ENCODE results near the gene ARID1B.

Gene ARID1B

DNA sequence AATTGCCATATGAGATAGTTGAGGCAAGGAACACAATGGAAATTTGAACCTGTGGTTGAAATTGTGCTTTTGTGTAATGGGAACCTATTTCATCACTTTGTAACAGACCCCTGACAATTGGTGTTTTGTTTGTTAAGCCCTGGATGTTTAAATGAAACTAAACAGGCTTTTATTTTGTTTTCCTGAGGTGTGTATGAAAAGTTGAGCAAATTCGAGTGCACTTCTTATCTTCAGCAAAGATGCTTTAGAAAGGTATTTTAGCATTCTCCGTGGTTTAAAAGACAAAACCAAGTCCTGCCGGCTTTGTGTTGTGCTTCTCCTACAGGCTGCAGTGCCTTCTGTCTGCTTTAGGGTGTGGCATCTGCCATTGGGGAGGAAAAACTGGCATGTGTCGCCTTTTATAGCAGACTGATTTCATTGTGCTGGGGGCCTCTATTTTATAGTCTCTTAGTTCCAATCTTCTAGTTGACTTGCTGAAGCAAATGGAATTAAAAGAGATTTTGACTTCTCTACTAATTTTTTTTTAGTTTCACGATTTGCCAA is 2.2 kb upstream of the ARID1B start:
- DNase-seq = peak; percentile 83

DNA sequence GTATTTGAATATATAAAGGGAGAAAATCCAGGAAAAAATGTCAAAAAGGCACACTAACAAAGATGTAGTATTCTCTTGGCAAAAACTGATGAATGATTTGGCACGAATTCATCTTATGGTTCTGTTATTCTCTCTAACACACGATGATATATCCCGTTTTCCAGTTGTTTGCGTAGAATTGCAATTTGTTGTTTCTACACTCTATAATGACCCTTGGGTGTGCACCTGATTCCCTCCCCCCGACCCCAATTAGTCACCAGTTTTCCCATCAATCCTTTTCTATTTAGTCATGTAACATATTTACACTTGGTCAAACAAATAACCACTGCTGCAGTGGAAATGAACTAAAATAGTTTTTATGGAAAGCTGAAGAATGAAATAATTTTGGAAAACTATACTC is 1.5 kb upstream of the ARID1B start:
- no peak for DNase-seq

DNA sequence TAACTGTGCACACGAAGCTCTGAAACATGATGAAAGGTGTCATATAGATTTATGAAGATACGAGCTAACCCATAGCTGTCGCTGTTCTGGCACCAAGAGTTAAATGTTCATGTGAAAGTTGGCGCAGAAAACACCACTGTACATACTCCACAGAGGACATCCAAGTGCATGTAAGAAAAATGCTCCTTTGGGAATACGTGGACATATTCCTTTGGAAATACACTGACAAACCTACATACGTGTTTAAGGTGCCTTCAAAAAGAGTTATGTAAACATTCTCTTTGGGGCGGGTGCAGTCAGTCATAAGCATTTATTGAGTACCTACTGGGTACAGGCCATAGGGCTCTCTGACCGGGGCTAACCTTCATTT is 723 bp upstream of the ARID1B start:
- peak; percentile 66 for DNase-seq

DNA sequence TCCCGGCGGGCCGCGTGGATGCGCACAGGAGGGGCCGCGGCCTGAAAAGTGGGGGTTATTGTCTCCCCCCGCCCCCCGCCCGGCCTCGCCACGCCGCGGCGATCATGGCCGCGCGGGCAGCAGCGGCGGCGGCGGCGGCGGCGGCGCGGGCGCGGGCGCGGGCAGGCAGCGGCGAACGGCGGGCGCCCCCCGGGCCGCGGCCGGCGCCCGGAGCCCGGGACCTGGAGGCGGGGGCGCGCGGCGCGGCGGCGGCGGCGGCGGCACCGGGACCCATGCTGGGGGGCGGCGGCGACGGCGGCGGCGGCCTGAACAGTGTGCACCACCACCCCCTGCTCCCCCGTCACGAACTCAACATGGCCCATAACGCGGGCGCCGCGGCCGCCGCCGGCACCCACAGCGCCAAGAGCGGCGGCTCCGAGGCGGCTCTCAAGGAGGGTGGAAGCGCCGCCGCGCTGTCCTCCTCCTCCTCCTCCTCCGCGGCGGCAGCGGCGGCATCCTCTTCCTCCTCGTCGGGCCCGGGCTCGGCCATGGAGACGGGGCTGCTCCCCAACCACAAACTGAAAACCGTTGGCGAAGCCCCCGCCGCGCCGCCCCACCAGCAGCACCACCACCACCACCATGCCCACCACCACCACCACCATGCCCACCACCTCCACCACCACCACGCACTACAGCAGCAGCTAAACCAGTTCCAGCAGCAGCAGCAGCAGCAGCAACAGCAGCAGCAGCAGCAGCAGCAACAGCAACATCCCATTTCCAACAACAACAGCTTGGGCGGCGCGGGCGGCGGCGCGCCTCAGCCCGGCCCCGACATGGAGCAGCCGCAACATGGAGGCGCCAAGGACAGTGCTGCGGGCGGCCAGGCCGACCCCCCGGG is 637 bp downstream of the ARID1B start:
- DNase-seq = peak; percentile 88

DNA sequence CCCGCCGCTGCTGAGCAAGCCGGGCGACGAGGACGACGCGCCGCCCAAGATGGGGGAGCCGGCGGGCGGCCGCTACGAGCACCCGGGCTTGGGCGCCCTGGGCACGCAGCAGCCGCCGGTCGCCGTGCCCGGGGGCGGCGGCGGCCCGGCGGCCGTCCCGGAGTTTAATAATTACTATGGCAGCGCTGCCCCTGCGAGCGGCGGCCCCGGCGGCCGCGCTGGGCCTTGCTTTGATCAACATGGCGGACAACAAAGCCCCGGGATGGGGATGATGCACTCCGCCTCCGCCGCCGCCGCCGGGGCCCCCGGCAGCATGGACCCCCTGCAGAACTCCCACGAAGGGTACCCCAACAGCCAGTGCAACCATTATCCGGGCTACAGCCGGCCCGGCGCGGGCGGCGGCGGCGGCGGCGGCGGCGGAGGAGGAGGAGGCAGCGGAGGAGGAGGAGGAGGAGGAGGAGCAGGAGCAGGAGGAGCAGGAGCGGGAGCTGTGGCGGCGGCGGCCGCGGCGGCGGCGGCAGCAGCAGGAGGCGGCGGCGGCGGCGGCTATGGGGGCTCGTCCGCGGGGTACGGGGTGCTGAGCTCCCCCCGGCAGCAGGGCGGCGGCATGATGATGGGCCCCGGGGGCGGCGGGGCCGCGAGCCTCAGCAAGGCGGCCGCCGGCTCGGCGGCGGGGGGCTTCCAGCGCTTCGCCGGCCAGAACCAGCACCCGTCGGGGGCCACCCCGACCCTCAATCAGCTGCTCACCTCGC is 1.5 kb downstream of the ARID1B start:
- DNase-seq = peak; percentile 60

DNA sequence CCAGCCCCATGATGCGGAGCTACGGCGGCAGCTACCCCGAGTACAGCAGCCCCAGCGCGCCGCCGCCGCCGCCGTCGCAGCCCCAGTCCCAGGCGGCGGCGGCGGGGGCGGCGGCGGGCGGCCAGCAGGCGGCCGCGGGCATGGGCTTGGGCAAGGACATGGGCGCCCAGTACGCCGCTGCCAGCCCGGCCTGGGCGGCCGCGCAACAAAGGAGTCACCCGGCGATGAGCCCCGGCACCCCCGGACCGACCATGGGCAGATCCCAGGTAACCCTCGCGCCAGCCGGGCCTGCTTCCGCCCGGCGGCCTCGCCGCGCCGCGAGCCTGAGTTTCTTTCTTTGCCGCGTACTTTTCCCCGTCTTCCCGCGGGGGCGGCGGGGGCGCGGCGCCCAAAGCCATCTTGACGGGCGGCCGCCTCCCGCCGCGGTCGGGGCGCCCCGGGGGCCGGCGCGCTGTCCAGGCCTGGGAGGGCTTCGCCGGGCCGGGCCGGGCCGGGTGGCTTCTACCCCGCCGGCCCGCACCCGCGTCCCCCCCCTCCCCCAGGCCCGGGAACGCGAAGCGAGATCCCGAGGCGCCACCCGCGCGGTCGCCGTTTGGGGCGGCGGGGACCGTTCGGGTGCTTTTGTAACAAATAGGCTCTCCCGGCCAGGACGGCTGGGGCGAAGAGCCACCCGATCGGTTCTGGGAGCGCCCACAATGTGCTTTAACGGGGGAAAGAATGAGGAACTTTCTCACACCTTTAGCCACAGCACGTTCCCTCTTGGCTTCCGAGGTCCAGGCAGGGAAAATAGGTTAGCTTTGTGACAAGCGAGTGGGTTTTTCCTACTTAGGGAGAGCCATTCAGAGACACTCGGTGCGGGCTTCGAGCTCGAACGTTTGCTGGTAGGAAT is 2.3 kb downstream of the ARID1B start:
- DNase-seq = peak; percentile 71

DNA sequence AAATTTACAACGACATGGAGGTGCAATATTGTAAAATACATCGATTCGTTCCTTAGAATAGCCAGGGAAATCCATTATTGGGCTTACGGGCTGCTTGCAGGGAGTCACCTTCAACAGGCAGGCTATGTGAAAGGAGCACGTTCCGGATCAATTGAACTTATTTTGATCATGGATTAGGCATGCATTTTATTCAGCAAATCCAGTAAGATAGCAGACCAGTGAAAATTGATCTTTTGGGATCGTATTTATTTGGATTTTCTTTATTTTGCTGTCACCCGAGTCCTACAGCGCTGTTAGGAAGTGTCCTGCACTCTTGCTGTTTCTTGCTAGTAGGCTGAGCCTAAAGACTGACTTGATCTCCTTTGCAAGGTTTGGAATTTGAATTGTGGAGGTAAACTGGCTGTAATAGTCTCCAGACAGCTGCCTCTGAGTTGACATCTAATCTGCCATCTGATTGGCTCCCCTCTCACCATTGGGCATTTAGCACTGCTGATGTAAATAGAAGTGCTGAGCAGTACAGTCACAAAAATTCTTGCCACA is 3.0 kb downstream of the ARID1B start:
- DNase-seq = peak; percentile 95

DNA sequence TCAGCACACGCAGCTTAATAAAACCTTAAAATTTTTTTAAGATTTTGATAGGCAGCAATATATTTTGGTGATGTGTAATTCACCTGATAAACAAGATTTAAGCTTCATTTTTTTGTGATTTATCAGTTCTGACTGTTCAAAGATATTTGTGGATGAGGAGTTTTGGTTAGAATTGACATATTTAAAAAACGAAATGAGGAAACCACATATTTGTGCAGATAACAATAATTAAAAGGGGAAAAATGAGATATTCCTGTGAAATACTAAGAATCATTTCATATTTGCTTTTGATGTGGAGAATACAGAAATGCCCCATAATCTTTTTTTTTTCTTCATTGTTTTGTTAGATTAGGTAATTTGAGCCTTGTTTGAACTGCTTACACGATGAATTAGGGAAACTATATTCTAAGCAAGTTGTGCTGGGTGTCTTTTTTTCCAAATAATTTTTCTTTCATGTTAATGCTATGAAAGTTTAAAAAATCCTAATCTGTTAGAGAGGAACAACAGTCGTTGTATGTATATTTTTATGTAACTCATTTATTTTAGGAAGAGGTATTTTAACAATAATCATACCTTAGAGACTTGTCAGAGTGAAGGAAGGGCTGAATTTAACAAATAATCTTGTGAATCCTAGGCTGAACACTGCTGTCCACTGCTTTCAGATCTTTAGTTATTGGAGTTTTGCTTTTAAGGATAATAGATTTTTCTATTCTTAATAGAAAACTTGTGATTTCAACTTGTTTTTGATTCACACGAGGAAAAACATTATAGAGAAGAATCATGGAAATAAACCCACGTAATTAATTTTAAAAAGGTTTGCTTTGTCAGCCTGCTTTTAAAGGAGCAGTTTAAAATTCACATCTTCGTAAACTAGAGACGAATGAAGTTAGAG is 4.0 kb downstream of the ARID1B start:
- no peak for DNase-seq

DNA sequence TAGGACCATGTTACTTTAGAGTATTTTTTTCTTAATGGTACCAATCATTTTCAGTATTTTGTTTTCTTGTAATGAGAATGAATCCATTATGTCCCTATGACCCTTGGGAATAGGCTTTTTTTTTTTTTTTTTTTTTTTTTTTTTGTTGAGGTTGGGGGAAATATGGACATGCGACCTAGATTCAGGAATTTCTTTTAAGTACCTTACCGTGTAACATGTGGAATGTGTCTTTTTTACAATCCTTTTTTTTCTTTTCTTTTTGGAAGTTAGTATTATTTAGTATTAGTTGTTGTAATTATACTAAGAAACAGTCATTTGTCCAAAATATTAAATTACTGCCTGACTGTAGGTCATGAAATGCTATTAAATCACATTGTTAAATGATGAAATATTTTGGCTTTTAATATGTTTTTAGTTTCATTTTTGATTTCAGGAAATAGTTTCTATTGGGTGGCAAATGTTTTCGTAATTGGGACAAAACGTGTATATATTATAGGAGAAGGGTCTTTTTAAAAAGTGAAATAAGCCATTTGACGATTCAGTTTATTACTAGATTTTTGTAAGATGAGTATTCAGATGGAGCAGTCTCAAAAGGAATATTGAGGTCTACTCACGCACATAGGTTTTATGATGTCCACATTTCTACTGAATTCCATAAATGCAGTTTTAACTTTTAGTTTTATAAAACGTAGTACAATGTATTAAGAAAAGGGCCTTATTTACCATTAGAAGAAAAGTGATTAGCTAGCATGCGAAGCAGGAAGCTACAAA is 4.9 kb downstream of the ARID1B start:
- no peak for DNase-seq

DNA sequence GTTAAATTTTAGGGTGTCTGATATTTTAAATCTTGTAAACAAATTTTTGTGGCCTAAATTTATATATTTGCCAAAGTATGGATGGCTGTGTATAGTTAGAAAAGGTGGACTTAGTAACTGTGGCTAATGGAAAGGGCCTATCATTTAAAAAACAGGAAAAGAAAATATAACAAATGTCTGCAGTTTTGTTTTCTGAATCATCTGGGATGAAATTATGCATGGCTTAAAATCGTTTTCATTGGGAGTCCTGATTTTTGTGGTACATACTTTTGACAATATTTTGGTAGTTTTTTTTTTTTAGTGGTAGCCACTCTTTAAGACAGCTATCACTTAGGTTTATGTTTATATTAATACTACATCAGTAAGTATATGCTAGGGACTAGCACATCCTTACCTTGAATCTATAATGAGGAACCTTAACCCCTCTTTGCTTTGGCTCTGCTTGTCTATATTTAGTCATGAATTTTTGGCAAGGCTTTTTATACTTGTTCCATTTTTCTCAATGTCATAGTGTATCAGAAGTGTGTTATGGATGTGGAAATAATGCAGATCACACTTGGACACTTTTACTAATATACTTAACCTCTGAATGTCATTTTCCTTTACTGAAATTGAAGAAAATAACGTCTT is 5.6 kb downstream of the ARID1B start:
- no peak for DNase-seq

DNA sequence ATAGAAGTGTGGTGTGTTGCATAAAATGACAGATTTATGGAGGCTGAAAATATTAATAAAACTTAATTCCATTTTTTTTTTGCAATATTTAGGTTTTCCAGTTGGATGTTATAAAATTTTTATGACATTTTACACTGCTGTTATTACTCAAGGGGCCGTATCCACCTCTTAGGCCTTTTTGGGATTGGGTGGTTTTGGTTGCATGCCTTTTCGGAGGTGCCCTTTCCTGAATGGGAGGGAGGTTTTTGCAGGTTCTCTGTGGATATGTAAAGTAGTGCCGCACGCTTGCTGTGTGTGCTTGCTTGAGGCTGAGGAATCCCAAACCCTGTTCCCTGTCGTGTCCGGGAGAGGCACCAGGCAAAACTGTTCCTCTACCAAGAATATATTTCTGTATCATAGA is 6.8 kb downstream of the ARID1B start:
- DNase-seq = no peak

DNA sequence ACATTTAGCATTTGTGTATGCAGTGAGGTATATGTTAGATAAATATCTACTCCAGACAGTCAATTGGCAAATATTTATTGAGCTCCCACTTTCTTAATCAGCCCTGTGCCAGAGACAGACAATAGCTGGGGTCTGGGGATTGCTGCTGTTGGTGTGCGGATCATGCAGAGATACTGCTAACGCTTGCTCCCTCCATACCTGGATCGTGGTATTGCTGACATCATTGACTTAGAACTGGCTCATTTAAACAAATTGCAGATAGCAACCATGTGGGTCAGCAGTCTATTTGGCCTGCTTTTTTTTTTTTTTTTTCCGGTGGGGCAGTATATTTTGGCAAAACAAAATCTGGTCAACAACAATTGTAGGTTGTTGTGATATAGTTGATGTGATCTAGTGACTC is 9.5 kb downstream of the ARID1B start:
- no peak for DNase-seq

DNA sequence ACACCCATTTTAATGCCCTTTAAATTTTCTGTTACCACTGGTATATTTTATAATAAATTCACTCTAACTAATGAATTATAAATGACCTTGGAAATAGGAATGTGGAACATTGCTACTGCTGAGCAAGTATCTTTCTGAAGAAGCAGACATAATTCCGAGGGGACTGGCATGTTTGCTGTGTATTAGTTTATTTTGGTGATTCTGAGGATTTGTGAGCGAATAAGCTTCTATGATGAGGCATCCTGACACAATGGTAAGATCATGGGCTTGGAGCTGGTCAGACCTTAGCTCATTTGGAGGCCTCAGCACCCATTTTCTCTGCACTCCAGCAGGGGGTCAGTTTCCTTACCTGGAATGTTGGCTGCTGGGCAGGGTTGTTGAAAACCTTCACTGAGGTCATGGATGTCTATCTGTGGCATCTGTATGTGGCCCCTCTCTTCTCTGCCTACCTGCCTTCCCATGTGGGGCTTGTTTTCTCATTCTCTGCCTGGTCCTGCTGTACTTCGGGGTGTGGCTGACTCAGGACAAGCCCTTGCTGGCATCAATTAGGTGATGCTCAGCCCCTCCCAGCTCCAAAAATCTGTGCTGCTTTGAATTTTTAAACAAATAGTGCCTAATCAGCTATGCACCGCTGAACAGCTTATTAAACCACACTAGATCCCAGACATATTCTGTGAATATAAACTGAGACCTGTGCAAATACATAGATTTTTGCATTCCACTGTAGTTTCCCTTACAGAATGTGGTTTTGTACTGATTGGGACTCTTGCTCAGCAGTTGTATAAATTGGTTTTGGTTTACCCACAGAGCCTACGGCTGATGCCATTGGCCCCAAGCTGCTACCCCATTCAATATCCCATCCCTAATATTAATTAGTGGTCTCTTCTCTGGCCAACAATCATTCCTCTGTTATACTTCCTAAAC is 10.7 kb downstream of the ARID1B start:
- DNase-seq = no peak

DNA sequence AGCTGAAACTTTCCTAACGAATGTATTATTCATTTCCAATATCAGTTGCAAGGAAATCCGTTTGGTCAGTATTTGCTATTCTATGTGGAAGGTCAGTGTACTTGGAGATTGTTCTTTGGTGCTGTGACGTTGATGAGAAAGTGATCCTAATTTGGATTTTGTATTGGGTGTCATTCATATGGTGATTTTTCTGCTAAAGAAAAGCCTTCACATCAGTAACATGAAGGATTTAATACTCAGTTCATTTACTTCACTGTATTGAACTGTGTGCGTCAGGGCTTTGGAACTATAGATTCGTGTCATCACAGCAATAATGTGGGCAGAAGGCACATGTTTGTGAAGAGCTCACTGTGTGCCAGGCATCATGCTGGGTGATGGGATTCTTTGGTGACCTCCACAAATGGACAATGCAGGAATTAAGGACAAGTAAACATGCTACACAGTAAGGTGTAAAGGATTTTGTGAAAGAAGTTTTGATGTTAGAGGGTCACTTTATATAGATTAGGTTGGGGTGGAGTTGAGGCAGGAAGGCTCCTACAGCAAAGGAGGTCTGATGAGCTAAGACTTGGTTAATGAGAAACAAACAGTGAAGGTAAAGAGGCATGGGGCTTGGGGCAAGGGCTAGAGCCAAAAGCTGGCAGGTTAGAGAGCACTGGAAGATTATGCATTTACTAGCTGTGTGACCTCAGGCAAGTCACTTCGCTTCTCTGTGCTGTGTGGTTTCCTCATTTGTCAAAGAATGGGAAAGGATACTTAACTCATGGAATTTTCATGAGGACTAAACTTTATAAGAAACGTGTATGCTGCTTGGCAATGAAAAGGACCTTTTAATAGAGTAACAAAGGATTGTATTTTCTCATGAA is 12.1 kb downstream of the ARID1B start:
- no peak for DNase-seq

DNA sequence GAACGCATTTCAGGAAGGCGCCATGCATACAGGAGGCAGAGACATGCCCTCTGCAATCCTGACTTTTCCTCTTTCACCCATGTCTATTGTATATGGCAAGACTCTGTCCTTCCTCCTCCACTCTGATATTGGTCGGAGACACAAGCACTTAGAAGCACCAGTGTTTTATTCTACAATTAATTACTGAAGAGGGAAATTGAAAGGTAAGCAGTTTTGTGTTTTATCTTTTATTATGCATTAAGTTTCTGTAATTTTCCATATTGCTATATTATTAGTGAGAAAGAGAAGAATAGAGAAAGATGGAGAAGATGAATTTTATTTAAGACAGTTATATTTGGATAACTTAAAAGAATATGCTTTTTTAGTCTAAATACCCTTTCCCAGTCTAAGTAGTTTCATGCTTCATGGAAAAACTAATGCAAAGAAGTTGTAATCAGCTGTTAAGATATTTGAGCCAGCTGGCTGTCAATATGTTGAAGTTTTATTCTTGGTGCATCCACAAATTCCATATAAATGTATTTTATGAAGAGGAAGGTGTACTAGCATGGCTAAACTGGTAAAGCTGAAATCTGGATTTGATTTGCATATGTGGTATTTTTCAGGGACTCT is 13.6 kb downstream of the ARID1B start:
- no peak for DNase-seq

DNA sequence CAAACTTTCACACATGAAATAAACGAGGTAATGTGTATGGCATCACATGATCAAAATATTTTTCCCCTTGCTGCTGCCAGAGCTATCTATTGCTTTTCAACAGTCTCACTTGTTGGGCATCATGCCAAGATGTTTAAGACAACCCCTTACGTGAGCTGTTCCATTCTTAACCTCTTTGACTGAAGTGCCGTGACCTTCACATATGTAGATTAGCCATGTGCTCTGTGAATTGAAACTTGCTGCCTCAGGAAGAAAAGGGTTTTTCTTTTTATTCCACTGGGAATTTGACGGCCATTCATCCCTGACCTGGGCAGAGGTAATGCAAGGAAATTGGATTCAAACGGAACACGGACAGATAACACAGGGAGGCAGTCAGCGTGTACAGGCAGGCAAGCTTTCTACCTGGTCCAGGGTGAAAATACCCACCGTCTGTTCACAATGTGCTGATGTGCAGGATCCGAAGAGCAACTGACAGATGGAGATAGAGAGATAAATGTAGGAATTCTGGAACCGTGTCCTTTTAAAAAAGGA is 14.2 kb downstream of the ARID1B start:
- DNase-seq = peak; percentile 95

DNA sequence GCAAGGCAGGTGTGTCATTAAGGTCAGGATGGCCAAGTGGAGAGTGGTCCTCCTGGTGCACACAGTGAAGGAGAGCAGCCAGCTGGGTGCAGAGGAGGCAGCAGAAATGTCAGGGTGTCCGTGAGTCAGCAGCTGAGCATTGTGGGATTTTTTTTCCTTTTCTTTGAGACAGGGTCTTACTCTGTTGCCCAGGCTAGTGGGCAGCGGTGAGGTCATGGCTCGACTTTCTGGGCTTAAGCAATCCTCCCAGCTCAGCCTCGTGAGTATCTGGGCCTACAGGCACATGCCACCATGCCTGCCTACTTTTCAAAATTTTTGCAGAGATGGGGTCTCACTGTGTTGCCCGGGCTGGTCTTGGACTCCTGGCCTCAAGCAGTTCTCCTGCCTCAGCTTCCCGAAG is 16.0 kb downstream of the ARID1B start:
- DNase-seq = no peak
